Thoracic aorta (tissue), 2 donors: ENCODE measurements around the gene PHF21A. TPM values are rescaled to one million over a fixed set of nuclear protein-coding genes. Genes with fewer than 3 reads are reported as not detected.

ENCODE experiments used
- ATAC-seq: fragments of 150-250 bp; one replicate; pipeline ENCODE4 v1.8.0; 2017; ENCODE audit warnings: low read depth; ENCODE audit not compliant: insufficient number of reproducible peaks, low FRiP score
- DNase-seq: peaks from one replicate; pipeline ENCODE4 v3.0.0-alpha.2; 2020; ENCODE audit warnings: low spot score
- H3K27ac ChIP-seq, 2 donors: fragments of 200-600 bp; sonication (generic); 1 replicate in 1 of 2; 2 replicates in 1 of 2; pipeline ENCODE4 v1.5.1; 2016; ENCODE audit warnings: mild to moderate bottlenecking in 2 of 2, moderate library complexity in 2 of 2
- H3K27me3 ChIP-seq: fragments of 200-600 bp; sonication (generic); replicated peaks from 2 replicates; pipeline ENCODE4 v1.6.0; 2016; ENCODE audit warnings: mild to moderate bottlenecking; ENCODE audit not compliant: insufficient read depth
- H3K36me3 ChIP-seq: fragments of 200-600 bp; sonication (generic); one replicate; pipeline ENCODE4 v1.5.1; 2016
- H3K4me1 ChIP-seq, 2 donors: fragments of 200-600 bp; sonication (generic); 1 replicate in 1 of 2; 2 replicates in 1 of 2; pipeline versions ENCODE4 v1.5.1 to v1.6.0; 2016; ENCODE audit warnings: low read depth in 2 of 2, mild to moderate bottlenecking in 1 of 2; ENCODE audit not compliant: control insufficient read depth in 1 of 2
- H3K4me3 ChIP-seq: fragments of 200-600 bp; sonication (generic); 2 replicates; pipeline ENCODE4 v1.5.1; 2016; ENCODE audit warnings: mild to moderate bottlenecking
- H3K9me3 ChIP-seq: fragments of 200-600 bp; sonication (generic); 2 replicates; pipeline ENCODE4 v1.5.1; 2016
- CTCF ChIP-seq: fragments of 200-600 bp; sonication (generic); IDR thresholded peaks from one replicate; pipeline ENCODE4 v1.5.1; 2019; ENCODE audit warnings: antibody characterized with exemption
- total RNA-seq, 2 donors: library from RNA; depleted of rRNA; stranded (reverse); fragments of >200 nt; gene quantifications; one replicate each; pipeline versions ENCODE4 v1.1.0 to v1.2.3, GENCODE V29; 2016

Gene PHF21A
- total RNA-seq, 2 donors from 2014 or later, result 62.3 to 104 TPM

GRCh38 chr11:46064221-46064620, 57.0 kb downstream of the PHF21A start:
- ATAC-seq (no peak), DNase-seq (no peak)
- Histone ChIP-seq H3K9me3 (no peaks in the 10 kb centered on the region), H3K4me3 (no peak overlapping the region), H3K27me3 (no peaks in the 10 kb centered on the region), H3K4me1 (no peaks in the 10 kb centered on the region), H3K36me3 (no peaks in the 10 kb centered on the region), H3K27ac (no peak overlapping the region)
- TF ChIP-seq CTCF, result no peak

- Histone ChIP-seq H3K27ac (no peak overlapping the region), H3K4me3 (no peak overlapping the region), H3K4me1 (peaks cover 0 to 4% of the 10 kb centered on the region in 2 donors), H3K27me3 (no peaks in the 10 kb centered on the region), H3K9me3 (no peaks in the 10 kb centered on the region), H3K36me3 (no peaks in the 10 kb centered on the region)
- DNase-seq (no peak), ATAC-seq (no peak)
- TF ChIP-seq CTCF, result no peak
These were observed 58.1 kb downstream of the PHF21A start for GRCh38 chr11:46063138-46063537.

- H3K4me3 ChIP-seq, result no peak overlapping the region
- no peaks in the 10 kb centered on the region for H3K9me3 ChIP-seq
- DNase-seq, result no peak
- peaks cover 3 to 35% of the 10 kb centered on the region in 2 donors for H3K4me1 ChIP-seq
- no peaks in the 10 kb centered on the region for H3K27me3 ChIP-seq
- no peak for ATAC-seq
- H3K27ac ChIP-seq, result no peak overlapping the region
- H3K36me3 ChIP-seq, result no peaks in the 10 kb centered on the region
- TF ChIP-seq CTCF, result no peak
These were observed 61.2 kb downstream of the PHF21A start for GRCh38 chr11:46060013-46060412.

- no peak for DNase-seq
- Histone ChIP-seq H3K36me3 (no peaks in the 10 kb centered on the region), H3K27me3 (no peaks in the 10 kb centered on the region), H3K4me3 (no peak overlapping the region), H3K9me3 (no peaks in the 10 kb centered on the region), H3K27ac (no peak overlapping the region), H3K4me1 (peaks cover 3 to 35% of the 10 kb centered on the region in 2 donors)
- TF ChIP-seq CTCF, result no peak
- no peak for ATAC-seq
These were observed 63.8 kb downstream of the PHF21A start for GRCh38 chr11:46057489-46057888.

- no peak for DNase-seq
- no peak for TF ChIP-seq CTCF
- no peak overlapping the region for H3K27ac ChIP-seq
- H3K4me1 ChIP-seq, result peaks cover 7 to 48% of the 10 kb centered on the region in 2 donors
- no peak overlapping the region for H3K4me3 ChIP-seq
- no peaks in the 10 kb centered on the region for H3K9me3 ChIP-seq
- no peak for ATAC-seq
- H3K36me3 ChIP-seq, result no peaks in the 10 kb centered on the region
- no peaks in the 10 kb centered on the region for H3K27me3 ChIP-seq
These were observed 65.9 kb downstream of the PHF21A start for GRCh38 chr11:46055371-46055770.
